IPS-NIHi7 (cell line): ENCODE data around the gene MYH6.
"Not testable (repeated sequence)": the region's sequence is repeated elsewhere in the genome, so short reads cannot be mapped to it uniquely, and the experiment has no call there.

Experiments
- DNase-seq: peaks from one replicate; pipeline ENCODE4 v3.0.0; 2012; ENCODE audit warnings: mixed read lengths; ENCODE audit errors: extremely low spot score

MYH6 gene

DNA sequence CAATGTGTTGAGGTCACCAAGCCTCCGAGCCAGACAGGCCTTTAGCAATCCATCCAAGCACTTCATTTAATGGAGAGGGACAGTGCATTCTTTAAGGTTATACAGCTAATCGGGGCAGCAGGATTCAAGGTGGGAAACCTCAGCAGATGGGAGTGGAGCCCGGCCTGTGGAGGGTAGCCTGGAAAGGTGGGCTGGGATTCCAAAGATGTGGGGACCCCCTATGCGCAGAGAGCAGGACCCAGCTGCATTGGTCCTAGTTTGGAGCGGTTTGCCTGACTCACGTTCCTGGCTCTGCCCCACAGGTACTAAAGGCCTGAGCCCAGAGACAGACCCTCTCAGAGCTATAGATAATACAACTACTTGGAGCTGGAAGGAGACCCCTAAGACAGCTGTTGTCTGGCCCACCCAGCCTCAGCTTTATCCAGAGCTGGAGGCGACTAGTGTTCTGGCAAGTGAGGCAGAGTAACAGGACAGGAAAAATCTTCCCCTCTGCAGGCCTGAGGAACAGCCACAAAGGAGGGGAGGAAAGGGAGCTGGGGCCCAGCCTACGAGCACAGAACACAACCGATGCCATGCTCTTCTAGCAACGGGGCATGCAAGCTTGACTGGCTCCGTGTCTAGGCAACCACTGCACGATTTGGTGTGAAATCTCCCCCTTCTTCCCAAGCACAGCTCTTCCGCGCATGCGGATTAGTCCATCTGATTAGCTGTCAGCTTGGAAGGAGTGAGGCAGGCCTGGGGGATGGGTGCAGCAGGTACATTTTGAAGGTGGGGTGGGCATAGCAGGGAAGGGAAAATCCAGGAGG lies 28.5 kb upstream of the MYH6 start:
- DNase-seq = no peak

DNA sequence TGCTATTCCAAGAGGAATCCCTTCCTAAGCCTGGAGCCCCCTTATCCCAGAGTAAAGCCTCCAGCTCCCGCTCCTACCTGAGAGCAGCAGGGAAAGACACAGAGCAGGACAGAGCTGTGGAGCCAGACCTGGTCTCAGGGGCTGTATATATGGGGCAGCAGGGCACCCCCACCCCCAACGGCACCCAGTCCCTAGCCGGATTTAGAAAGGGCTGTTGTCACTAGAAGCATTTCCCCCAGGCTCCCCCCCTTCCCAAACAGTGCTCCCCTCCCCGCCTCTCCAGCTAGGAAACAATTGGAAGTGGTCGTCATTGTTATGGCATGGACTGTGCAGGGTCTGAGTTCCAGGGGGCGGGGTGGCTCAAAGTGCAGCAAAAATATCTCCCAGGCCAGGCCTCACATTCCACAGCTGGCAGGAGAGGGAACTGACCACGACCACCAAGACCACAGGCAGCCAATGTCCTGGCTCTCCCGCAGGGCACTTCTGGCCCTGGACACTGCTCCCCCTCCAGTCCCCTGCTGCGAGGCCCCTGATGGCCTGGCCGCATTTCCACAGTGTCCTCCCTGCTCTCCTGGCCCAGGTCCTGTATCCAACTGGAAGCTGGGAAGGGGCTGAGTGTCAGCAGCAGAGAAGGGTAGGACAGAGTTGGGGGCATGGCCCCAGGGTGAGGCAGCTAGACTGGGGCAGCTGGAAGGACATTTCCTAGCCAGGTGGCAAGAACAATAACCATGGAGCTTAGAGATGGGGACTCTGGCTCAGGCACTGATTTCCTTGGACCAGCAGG lies 27.7 kb upstream of the MYH6 start, which contains the start of gene MYH7:
TSS of gene MYH7 (minus strand) at position 118 of the 784 bp plus-strand sequence. CDS start 1,928 bp downstream, outside the sequence.
- no peak for DNase-seq

GRCh38 chr14:23434488-23435222 lies 26.6 kb upstream of the MYH6 start:
- no peak for DNase-seq

DNA sequence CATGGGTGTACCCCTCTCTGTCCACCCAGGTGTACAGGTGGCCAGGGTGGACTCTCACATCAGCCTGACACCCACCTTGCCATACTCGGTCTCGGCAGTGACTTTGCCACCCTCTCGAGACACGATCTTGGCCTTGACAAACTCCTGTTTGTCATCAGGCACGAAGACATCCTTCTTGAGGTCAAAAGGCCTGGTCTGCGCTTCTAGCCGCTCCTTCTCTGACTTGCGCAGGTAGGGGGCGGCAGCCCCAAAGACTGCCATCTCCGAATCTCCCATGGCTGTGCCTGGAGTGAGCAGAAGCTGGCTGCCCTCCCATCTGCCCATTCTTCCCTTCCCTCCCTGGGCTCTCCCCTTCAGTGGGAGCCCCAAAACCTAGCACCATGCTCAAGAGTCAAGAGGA lies 25.4 kb upstream of the MYH6 start:
- DNase-seq = peak; percentile 60

DNA sequence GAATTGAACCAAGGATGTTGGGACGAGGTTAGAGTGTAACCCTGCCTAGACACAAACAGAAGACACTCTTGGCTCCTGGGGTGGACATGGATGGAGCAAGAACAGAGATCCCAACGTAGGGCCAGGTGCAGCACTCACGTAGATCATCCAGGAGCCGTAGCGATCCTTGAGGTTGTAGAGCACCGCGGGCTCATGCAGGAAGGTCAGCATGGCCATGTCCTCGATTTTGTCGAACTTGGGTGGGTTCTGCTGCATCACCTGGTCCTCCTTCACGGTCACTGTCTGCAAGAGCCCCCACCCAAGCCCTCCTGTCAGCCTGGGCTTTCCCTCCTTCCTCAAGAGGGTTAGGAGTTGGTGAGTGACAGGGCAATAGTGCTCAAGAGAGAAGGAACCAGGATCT lies 24.9 kb upstream of the MYH6 start:
- DNase-seq = no peak

- no peak for DNase-seq
Measured at GRCh38 chr14:23432102-23432925, 24.2 kb upstream of the MYH6 start.

DNA sequence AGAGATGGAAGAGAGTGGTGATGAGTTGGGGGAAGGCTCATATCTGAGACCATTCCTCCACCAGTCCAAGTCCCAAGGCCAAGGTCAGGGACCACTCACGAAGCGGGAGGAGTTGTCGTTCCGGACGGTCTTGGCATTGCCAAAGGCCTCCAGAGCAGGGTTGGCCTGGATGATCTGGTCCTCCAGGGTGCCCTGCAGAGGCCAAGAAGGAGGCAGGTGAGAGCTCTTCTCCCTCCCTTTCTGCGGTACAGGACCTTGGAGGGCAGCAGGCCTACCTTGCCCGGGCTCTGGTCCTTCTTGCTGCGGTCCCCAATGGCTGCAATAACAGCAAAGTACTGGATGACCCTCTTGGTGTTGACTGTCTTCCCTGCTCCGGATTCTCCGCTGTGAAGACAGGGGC lies 23.4 kb upstream of the MYH6 start:
- no peak for DNase-seq

- peak; percentile 53 for DNase-seq
Measured at GRCh38 chr14:23430723-23431085, 22.6 kb upstream of the MYH6 start.

DNA sequence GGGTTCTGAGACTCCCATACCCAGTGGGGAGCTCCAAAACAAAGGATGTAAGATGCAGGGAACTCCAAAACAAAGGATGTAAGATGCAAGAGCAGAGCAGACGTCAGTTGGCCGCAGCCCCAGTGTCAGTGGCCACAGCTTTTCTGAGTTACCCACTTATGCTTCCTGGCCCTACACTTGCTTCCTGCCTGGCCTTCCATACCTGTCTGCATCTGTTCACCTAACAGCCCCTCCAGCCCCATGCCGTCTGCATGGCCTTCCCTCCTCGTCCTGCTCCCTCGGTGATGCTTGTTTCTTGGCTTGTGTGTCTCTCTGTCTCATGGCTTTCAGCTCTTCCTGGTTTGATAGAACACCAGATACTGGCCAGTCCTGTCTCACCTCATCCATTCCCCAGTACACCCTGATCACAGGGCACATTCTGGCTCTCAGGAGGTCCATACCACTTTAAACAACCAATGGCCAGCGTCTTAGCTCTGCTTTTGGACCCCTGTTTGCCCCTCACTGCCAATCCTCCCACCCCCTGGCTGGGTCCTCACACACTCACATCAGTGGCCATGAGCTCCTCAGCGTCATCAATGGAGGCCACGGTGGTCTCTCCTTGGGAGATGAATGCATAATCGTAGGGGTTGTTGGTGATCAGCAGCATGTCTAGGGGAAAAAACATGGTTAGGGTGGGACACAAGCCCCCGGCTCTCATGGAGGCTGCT lies 22.1 kb upstream of the MYH6 start:
- no peak for DNase-seq

DNA sequence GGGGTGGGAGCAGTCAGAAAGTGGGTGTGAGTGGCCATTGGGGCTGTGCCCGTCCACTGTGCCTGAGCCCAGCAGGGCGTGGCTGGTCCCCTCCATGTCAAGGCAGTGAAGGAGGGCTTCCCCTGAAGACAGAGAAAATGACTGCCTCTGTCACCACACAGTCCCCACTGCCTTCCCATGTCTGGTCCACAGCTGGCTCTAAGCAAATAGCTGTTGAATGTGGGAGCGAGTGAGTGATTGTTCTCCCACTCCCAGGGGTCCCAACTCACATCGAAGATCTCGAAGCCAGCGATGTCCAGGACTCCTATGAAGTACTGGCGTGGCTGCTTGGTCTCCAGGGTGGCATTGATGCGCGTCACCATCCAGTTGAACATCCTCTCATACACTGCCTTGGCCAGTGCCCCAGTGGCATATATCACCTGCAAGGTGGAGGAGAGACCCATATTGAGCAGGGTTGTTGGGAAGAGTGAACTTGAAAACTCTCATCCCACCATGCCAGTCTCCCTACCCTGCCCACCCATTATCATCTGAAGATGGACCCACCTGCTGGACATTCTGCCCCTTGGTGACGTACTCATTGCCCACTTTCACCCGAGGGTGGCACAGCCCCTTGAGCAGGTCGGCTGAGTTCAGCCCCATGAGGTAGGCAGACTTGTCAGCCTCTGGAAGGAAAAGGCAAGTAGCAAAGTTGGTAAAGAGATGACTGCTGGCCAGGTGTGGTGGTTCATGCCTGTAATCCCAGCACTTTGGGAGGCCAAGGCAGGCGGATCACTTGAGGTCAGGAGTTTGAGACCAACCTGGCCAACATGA lies 20.8 kb upstream of the MYH6 start:
- DNase-seq = no peak

DNA sequence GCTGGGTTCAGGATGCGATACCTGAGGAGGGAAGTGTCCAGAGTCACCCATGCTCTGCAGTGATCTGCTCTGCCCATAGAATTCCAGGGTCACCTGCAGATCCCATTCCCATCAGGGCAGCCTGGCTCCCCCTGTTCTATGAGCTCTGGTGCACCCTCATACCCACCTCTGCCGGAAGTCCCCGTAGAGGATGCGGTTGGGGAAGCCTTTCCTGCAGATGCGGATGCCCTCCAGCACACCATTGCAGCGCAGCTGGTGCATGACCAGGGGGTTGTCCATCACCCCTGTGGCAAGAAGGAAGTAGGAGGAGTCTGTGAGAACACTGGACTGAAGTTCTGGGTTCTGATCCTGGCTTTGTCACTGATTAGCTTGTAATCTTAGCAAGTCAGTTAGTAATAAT lies 17.7 kb upstream of the MYH6 start:
- DNase-seq = not testable (repeated sequence)

GRCh38 chr14:23425169-23425568 lies 17.1 kb upstream of the MYH6 start:
- no peak for DNase-seq

DNA sequence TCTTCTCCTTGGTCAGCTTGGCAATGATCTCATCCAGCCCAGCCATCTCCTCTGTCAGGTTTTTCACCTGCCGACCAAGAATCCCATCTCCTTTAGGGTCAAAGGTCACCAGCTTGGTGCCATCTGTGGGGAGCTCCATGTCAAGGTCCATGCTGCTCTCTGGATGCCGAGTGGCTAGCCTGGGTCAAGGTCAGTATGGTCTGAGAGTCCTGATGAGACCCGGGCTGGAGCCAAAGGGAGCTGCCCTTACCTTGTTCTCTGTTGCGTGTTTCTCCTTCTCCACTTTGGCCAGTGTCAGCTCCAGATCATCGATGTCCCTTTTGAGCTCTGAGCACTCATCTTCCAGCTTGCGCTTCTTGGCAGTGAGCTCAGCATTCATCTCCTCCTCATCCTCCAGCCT lies 15.6 kb upstream of the MYH6 start:
- DNase-seq = no peak

DNA sequence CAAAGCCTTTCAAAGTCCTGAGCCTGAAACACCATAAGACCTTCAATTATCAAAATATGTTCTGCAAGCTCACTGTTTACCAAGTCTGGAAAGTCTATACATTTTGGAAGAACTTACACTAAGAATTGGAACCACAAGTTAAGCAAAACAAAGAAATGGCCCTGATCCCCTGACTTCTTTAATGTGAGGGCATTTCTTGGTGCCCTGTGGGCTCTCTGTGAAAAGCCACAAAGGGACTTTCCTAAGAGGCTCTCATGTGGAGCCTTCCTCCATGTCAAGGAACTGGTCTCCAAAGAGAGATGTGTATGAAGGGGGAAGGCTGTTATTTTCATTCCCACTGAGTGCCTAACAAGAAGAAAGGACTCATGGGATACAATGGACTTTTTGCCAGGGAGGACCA lies 13.5 kb upstream of the MYH6 start:
- no peak for DNase-seq

DNA sequence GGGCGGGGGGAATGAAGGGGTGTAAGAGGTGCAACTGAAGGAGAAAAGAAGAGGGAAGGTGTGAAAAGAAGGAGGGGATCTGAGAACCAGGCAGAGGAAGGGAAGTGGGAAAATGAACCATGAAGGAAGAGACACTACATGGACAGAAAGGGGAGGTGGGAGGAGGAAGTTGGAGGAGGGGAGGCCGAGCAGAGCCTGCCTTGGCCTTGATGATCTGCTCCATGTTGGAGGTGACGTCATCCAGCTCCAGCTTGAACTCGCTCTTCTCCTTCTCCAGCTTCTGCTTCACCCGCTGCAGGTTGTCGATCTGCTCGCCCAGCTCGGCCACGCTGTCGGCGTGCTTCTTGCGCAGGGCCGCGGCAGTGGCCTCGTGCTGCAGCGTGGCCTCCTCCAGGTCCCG lies 11.6 kb upstream of the MYH6 start:
- not testable (repeated sequence) for DNase-seq

GRCh38 chr14:23418021-23418420 lies 9.9 kb upstream of the MYH6 start:
- no peak for DNase-seq

- DNase-seq = not testable (repeated sequence)
Measured at GRCh38 chr14:23417269-23417668, 9.2 kb upstream of the MYH6 start.

DNA sequence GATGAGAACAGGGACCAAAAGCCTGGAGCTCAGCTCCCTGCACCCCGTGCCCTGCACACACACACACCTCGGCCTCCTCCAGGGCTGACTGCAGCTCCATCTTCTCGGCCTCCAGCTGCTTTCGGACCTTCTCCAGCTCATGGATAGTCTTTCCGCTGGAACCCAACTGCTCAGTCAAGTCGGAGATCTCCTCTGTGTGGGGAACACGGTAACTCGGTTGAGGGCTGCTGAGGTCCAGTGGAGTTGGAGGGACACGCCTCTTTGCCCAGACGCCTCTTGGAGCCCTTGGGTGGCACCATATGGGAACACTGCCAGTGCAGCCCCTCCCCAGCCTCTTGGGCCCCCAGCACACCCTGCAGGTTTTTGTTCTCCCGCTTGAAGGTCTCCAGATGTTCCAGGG lies 8.7 kb upstream of the MYH6 start:
- no peak for DNase-seq

DNA sequence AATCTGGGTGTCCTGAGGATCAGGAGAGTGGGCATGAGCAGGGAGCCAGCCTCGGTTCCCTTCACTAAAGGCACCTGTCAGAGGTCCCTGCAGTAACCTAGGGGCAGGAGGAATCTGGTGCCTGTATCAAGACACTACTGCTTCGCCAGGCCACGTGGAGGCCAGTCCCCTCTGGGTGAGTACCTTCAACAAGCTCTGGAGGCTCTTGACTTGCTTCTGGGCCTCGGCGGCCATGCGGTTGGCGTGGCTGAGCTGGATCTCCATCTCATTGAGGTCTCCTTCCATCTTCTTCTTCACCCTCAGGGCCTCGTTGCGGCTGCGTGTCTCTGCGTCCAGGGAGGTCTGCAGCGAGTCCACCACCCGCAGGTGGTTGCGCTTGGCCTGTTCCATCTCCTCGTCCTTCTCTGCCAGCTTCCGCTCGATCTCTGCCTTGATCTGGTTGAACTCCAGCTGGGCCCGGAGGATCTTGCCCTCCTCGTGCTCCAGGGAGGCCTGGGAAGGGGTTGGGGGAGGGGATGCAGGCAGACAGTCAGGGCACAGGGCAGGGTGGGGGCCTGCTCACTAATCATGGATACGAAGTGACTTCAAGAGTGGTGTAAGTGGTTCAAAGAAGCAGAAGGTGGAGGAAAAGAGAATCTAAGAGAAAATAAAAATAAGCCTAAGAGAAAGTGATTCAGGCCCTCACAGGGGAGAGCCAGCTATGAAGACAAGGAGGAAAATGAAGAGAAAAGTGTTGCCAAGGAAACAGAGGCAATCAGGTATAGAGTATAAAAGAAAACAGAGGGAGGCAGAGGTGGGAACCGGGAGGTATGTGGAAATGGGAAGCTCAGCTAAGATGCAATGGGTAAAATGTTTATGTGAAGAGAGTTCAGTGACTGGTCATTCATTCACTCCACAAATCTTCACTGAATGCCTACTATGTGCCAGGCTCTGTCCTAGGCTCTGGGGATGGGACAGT lies 8.0 kb upstream of the MYH6 start:
- no peak for DNase-seq
